HPDE6-E6E7 (cell line): ENCODE data around the gene GPR37.

ENCODE experiments used
- DNase-seq: peaks from one replicate; pipeline ENCODE4 v3.0.0; 2011; ENCODE audit warnings: missing footprints; ENCODE audit errors: extremely low spot score

GPR37 gene

GRCh38 chr7:124765401-124766352, at the start of gene GPR37:
Gene GPR37 (minus strand): TSS chr7:124765792. CDS start chr7:124764976, 816 bp downstream.
- peak; percentile 81 for DNase-seq

DNA sequence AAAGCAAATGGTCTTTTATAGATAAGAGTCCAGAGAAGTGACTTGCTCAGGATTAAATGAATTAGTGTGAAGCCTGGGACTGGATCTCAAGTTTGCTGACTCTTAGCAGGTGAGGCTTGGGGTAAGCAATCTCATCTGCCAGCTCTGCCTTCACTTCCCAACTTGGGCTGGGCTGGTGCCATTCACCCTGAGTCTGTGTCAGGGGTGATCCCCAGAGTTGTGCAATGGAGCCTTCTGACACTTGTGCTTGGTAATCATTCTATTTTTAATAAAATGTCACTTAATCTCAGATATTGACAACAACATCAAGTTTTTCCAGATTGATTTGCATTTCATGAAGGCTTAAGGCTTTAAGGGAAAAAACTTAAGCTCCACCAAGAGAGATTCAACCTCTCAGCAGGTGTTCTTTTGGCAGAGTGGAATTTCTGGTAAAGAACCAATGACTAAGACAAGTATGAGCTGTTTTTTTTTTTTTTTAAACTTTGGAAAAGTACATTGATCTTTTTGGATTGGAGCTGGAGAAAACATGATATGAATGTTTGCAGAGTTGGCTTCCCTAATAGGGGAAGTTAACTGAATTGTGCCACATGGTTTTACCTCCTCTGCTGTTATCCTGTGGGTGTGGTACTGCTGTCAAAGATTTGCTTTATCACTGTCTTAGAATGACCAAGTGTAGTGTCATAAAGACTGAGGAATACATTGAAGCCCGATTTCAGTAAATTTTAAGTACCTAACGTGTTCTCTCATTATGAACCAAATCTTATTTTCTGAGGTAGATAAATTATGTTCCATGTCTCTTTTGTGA, 48.6 kb upstream of the GPR37 start:
- DNase-seq, result no peak

- no peak for DNase-seq
These were observed 47.2 kb upstream of the GPR37 start for GRCh38 chr7:124812764-124813163.

DNA sequence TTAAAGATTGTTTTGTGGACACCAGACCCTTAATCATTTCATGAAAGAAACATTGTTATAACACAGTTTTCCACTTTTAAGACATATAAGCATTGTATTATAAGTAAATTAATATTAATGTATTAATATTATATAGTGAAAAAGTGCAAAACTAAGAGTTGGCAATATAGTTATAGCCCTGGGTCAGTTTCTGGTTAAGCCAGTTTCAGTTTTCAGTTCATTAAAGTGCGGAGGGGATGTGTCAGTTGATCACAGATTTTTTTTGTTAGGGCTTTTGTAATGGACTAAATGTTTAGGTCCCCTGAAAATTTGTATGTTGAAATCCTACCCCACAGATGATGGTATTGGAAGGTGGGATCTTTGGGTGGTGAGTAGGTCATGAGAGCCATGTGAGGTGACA, 45.7 kb upstream of the GPR37 start:
- no peak for DNase-seq

GRCh38 chr7:124810605-124811004, 45.0 kb upstream of the GPR37 start:
- no peak for DNase-seq

DNA sequence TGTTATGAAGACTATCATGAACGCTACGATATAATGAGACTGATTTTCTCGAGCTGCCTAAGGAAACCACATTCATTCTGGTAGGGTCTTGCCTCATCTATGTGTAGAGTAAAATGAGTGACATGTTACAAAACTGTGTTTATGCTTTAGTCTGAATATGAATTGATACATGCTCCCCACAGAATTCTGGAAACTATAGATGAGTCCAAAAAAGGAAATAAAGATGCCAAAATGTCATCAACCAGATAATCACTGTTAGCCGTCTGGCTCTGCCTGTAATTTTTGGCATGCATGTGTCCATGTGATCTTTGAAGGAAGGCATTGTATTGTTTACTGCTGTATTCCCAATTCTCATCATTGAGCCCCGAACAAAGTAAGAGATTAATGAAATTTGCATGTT, 42.6 kb upstream of the GPR37 start:
- no peak for DNase-seq

DNA sequence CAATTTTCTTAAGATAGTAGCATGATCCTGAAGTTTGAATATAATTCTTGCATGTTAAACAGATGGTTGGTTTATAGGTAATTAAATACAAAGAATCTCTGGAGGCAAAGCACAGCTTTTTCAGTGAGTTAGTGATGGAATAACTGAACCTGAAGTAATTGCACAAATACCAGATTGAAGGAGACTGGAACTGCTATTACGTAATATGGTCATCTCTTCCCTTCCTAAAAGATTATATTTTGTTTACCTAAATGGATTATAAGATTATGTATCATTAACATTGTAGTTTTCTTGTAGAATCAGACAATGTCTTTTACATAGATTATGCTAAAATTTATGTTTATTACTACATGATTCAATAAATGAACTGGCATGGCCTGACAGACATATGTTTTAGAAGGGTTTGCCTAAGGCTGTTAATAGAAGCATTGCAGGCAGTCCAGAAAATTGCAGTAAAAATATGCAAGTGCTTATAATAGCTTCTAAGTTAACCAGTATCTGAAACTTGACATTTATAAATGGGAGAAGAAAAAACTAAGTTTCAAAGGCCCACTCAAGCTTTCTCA, 35.8 kb upstream of the GPR37 start:
- no peak for DNase-seq

GRCh38 chr7:124800386-124800785, 34.8 kb upstream of the GPR37 start:
- no peak for DNase-seq

DNA sequence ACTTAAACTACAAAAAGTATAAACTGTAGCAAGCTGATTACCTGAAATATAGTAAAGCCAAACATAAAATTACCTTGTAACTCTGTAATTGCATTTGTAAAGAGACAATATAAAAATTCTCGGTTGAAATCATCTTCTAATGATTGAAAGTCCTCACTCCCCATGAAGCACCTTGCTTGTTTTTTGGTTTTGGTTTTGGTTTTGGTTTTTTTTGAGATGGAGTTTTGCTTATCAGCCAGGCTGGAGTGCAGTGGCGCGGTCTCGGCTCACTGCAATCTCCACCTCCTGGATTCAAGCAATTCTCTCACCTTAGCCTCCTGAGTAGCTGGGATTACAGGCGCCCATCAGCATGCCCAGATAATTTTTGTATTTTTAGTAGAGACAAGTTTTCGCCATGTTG, 33.9 kb upstream of the GPR37 start:
- DNase-seq, result no peak

DNA sequence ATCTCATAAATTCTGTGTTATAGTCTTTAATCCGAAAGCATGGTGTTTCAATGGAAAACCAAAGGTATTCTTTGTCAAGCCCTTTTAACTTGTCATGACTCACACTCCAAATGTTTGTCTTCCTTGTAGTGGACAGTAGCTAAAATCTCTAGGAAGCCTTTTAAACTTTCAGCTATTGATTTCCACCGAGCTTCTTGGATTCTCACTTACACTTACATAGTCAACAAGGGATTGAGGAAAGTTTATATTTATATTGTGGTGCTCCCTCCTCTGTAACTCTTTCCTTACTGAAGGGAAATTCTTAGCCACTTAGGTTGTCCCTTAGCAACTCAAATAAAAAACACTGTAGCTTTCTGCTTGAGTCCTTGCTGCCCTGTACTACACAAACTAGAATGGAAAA, 31.2 kb upstream of the GPR37 start:
- DNase-seq, result no peak

GRCh38 chr7:124792696-124793095, 27.1 kb upstream of the GPR37 start:
- DNase-seq, result no peak

DNA sequence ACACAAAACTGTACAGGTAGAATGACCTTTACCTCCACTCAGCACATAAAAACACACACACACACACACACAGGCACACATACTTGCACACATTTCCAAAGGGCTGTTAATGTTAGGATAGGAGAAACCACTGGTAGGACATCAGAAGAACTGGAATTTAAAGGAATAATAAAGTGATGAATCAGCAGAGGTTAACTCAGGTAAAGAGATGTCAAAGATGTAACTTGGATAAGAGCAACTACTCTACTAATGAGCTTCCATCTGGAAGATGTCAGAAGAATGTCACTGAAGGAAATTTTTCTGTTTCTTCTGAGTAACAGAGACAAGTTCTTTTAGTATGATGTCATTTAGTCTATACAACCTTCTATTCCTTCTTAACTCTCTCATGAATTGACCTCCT, 26.4 kb upstream of the GPR37 start:
- no peak for DNase-seq

DNA sequence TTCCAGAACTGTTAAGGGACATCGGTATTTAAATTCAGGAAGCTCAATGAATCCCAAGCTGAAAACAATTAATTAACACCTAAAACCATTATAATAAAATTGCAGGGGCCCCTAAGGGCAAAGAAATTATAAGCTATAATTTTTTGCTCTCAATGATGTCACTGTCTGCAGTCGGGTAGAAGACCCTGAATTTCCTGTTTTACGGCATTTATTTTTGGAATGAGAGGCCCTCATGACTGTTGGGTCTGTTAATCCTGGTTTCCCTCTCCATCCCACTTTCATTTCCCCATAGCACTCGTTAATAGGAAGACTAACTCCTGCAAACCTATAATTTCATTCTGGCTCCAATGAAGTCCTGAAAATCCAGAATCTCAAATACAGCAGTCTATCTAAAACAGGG, 25.8 kb upstream of the GPR37 start:
- DNase-seq, result no peak

GRCh38 chr7:124790645-124791044, 25.1 kb upstream of the GPR37 start:
- no peak for DNase-seq

DNA sequence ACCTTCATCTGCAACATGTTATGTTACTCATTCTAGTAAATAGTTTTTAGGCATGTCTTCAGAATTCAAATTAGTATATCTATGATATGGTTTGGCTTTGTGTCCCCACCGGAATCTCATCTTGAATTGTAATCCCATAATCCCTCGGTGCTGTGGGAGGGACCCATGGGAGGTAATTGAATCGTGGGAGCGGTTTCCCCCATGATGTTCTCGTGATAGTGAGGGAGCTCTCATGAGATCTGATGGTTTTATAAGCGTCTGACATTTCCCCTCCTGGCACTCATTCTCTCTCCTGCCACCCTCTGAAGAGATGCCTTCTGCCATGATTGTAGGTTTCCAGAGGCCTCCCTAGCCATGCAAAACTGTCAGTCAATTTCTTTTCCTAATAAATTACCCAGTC, 20.4 kb upstream of the GPR37 start:
- no peak for DNase-seq

GRCh38 chr7:124784879-124785818, 19.6 kb upstream of the GPR37 start:
- peak; percentile 23 for DNase-seq

DNA sequence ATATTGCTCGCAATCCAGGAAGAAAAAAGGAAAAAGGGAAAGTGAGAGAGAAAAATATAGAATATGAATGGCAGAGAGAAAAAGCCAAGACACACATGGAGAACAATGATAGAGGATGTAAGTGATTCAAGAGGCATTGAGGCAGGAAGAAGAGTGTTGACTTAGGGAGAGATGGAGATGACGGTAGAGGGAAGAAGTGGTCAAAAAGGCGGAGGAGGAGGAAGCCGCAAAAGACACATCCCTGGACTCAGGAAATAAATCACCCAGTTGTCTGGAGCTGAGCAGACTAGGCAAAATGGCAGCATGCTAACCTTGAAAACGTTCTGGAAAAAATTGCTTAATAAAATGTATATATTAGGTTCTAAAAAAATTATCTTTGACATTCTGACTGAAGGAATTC, 17.7 kb upstream of the GPR37 start:
- no peak for DNase-seq

GRCh38 chr7:124781907-124782734, 16.5 kb upstream of the GPR37 start:
- no peak for DNase-seq

- DNase-seq, result no peak
These were observed 15.8 kb upstream of the GPR37 start for GRCh38 chr7:124781418-124781817.

GRCh38 chr7:124780608-124781007, 15.0 kb upstream of the GPR37 start:
- no peak for DNase-seq
